KOPT-K1 (cell line): ENCODE measurements around the gene NGEF.

Experiments used
- H3K27ac ChIP-seq: fragments of 200-600 bp; sonication (generic); 2 replicates; pipeline ENCODE4 v1.5.1; 2016; ENCODE audit warnings: antibody characterized with exemption, mild to moderate bottlenecking, low read depth, low read length; ENCODE audit not compliant: poor library complexity, severe bottlenecking
- H3K36me3 ChIP-seq: fragments of 200-600 bp; sonication (generic); 2 replicates; pipeline ENCODE4 v1.5.1; 2017; ENCODE audit warnings: antibody characterized with exemption, mild to moderate bottlenecking, low read length, moderate library complexity; ENCODE audit not compliant: insufficient read depth
- H3K9me3 ChIP-seq: fragments of 200-600 bp; sonication (generic); 2 replicates; pipeline ENCODE4 v1.5.1; 2017; ENCODE audit warnings: antibody characterized with exemption, low read length, mild to moderate bottlenecking; ENCODE audit not compliant: insufficient read depth, poor library complexity, severe bottlenecking

Gene NGEF

GRCh38 chr2:233051241-233052149, 38.4 kb upstream of the NGEF start:
- H3K27ac ChIP-seq: no peak overlapping the region
- no peaks in the 10 kb centered on the region for H3K36me3 ChIP-seq
- H3K9me3 ChIP-seq: no peaks in the 10 kb centered on the region

- H3K27ac ChIP-seq: no peak overlapping the region
- H3K36me3 ChIP-seq: no peaks in the 10 kb centered on the region
- H3K9me3 ChIP-seq: no peaks in the 10 kb centered on the region
Observed at GRCh38 chr2:233049194-233049761, 36.2 kb upstream of the NGEF start.

- H3K27ac ChIP-seq: no peak overlapping the region
- H3K9me3 ChIP-seq: no peaks in the 10 kb centered on the region
- no peaks in the 10 kb centered on the region for H3K36me3 ChIP-seq
Observed at GRCh38 chr2:233048569-233049193, 35.6 kb upstream of the NGEF start.

GRCh38 chr2:233047667-233048066, 34.6 kb upstream of the NGEF start:
- H3K27ac ChIP-seq: no peak overlapping the region
- no peaks in the 10 kb centered on the region for H3K9me3 ChIP-seq
- no peaks in the 10 kb centered on the region for H3K36me3 ChIP-seq

GRCh38 chr2:233047206-233047605, 34.1 kb upstream of the NGEF start:
- no peaks in the 10 kb centered on the region for H3K36me3 ChIP-seq
- no peaks in the 10 kb centered on the region for H3K9me3 ChIP-seq
- no peak overlapping the region for H3K27ac ChIP-seq

- H3K27ac ChIP-seq: no peak overlapping the region
- H3K9me3 ChIP-seq: no peaks in the 10 kb centered on the region
- no peaks in the 10 kb centered on the region for H3K36me3 ChIP-seq
Observed at GRCh38 chr2:233044974-233045605, 32.0 kb upstream of the NGEF start.

GRCh38 chr2:233042549-233042948, 29.5 kb upstream of the NGEF start:
- no peak overlapping the region for H3K27ac ChIP-seq
- H3K9me3 ChIP-seq: no peaks in the 10 kb centered on the region
- no peaks in the 10 kb centered on the region for H3K36me3 ChIP-seq

GRCh38 chr2:233041722-233042323, 28.8 kb upstream of the NGEF start:
- Histone ChIP-seq H3K36me3 (no peaks in the 10 kb centered on the region), H3K9me3 (no peaks in the 10 kb centered on the region), H3K27ac (no peak overlapping the region)

GRCh38 chr2:233040571-233040970, 27.5 kb upstream of the NGEF start:
- H3K36me3 ChIP-seq: no peaks in the 10 kb centered on the region
- H3K9me3 ChIP-seq: no peaks in the 10 kb centered on the region
- H3K27ac ChIP-seq: no peak overlapping the region

- no peaks in the 10 kb centered on the region for H3K36me3 ChIP-seq
- no peak overlapping the region for H3K27ac ChIP-seq
- no peaks in the 10 kb centered on the region for H3K9me3 ChIP-seq
Observed at GRCh38 chr2:233039846-233040530, 26.9 kb upstream of the NGEF start.

GRCh38 chr2:233039212-233039845, 26.3 kb upstream of the NGEF start:
- H3K9me3 ChIP-seq: no peaks in the 10 kb centered on the region
- no peaks in the 10 kb centered on the region for H3K36me3 ChIP-seq
- no peak overlapping the region for H3K27ac ChIP-seq

GRCh38 chr2:233037078-233037477, 24.0 kb upstream of the NGEF start:
- Histone ChIP-seq H3K9me3 (no peaks in the 10 kb centered on the region), H3K27ac (no peak overlapping the region), H3K36me3 (no peaks in the 10 kb centered on the region)

GRCh38 chr2:233036162-233036838, 23.2 kb upstream of the NGEF start:
- Histone ChIP-seq H3K27ac (no peak overlapping the region), H3K9me3 (no peaks in the 10 kb centered on the region), H3K36me3 (no peaks in the 10 kb centered on the region)
